GM20000 (cell line): ENCODE results near the gene GRAMD1B.

Source experiments
- DNase-seq: peaks from one replicate; pipeline ENCODE4 v3.0.0; 2012; ENCODE audit warnings: low spot score
- TF ChIP-seq, protein P1 (sequence below): IDR thresholded peaks from 2 replicates; pipeline ENCODE4 v1.5.1; 2012; ENCODE audit warnings: mild to moderate bottlenecking, control low read depth; ENCODE audit errors: extremely low read depth, missing control alignments

GRAMD1B gene

GRCh38 chr11:123581651-123582399, 151.8 kb downstream of the GRAMD1B start:
- TF ChIP-seq, protein P1, sequence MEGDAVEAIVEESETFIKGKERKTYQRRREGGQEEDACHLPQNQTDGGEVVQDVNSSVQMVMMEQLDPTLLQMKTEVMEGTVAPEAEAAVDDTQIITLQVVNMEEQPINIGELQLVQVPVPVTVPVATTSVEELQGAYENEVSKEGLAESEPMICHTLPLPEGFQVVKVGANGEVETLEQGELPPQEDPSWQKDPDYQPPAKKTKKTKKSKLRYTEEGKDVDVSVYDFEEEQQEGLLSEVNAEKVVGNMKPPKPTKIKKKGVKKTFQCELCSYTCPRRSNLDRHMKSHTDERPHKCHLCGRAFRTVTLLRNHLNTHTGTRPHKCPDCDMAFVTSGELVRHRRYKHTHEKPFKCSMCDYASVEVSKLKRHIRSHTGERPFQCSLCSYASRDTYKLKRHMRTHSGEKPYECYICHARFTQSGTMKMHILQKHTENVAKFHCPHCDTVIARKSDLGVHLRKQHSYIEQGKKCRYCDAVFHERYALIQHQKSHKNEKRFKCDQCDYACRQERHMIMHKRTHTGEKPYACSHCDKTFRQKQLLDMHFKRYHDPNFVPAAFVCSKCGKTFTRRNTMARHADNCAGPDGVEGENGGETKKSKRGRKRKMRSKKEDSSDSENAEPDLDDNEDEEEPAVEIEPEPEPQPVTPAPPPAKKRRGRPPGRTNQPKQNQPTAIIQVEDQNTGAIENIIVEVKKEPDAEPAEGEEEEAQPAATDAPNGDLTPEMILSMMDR: no peak
- DNase-seq: no peak

- TF ChIP-seq, protein P1: no peak
- DNase-seq: no peak
These were observed 153.0 kb downstream of the GRAMD1B start for GRCh38 chr11:123582992-123583504.

DNA sequence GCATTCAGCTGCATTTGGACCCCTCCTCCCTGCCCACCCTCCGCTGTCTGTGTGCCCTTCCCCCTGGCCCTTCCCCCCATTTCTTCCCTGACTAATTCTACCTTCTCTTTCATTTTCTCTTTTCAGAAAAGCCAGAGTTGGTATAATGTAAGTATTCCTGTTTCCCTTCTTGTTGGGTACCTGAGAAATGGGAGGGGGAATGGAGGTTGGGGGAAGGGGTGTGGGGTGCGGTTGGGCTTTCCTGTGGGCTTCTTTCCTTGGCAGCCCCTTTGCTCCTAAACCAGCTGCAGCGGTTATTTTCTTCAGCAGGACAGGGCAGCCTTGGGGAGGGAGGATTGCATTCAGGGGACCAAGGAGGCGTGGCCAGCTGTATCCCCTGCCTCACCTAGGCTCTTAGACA, 154.1 kb downstream of the GRAMD1B start:
- TF ChIP-seq, protein P1: no peak
- no peak for DNase-seq

DNA sequence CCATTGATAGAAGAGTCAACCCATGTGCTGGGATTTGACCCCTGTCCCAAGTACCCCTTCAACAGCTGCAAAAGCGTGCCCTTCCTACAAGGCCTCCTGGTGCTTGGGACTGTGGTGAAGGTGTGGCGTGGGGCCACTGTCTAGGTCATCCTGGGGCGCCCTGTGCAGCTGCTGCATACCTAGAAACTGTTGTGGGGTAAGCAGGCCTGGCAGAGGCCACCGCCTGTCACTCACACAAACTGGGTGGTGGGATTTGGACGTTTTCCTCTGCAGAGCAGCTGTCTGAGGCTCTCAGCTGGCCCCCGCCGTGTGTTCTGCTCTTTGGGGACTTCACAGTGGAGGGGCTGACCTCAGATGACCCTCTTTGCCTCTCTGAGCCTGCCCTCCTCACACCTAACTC, 154.7 kb downstream of the GRAMD1B start:
- DNase-seq: no peak
- TF ChIP-seq, protein P1: no peak

- DNase-seq: no peak
- TF ChIP-seq, protein P1: no peak
These were observed 155.1 kb downstream of the GRAMD1B start for GRCh38 chr11:123585206-123585605.

DNA sequence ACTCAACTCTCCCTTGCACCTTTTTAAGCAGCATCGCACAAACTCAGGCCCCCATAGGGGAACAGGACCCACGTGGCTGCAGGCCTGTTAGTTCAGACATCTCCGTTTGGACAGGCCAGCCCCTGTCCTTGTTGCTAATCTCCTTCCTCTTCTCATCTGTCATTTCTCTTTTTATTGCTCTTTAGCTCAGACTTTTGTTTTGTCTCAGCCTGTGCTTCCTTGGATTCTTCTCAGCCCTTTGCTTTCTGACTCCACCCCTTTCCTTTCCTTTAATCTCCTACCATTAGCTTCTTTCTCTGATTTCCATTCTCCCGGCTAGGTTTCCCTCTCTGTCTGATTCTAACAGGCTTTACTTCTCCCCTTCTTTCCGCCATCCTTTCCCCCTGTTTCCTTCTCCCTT, 155.6 kb downstream of the GRAMD1B start:
- TF ChIP-seq, protein P1: no peak
- DNase-seq: no peak

DNA sequence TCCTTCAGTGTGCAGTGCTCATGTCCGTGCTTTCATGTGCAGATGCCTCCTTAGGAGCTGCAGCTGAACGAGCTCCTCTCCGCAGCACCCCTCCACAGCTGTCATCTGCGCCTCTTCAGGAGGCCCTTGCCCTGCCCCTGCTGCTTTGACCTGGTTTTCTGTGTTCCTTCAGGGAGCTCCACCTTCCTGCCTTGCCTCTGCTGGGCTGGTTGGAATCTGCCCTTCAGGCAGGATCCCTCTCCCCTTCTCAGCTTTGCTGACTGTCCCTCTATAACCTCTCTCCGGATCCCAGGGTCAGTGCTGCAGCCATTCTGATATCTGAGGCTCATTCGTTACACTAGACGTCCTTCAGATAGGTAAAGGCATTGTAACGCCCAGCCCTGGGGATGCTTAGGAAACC, 156.5 kb downstream of the GRAMD1B start:
- TF ChIP-seq, protein P1: no peak

More for the DNA sequence above, 156.5 kb downstream of the GRAMD1B start:
- no peak for DNase-seq
